ENCODE results near the gene S100A1.
A peak's percentile ranks its signal among the peaks of the same experiment; 100 is the strongest.

The S100A1 gene

DNA sequence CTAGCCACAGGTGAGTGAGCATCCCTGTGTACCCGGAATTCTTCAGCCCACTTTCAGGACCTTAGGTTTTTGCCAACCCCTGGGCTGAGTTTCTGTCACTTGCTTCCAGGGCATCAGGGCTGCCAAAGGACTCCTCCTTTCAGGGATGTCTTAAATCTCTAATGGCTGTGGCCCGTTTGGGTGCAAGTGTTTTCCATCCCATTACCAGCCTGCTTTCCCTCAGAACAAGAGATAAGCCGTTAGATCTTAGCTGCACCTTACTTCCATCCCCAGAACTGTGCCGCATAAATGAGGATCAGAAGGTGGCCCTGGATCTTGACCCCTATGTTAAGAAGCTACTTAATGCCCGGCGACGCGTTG is 30.9 kb downstream of the S100A1 start:
- Histone ChIP-seq H3K4me3 (ENCODE audit: low read length) (peak overlapping the region; percentile 89), H3K4me2 (ENCODE audit: low read length) (peak overlapping the region; percentile 76), H3K9me2 (replicated peaks; ENCODE audit: control insufficient read depth, low read length) (no peaks in the 10 kb centered on the region), H3K4me1 (ENCODE audit: control insufficient read depth, low read length) (peaks cover 17% of the 10 kb centered on the region), H3K79me2 (ENCODE audit: control insufficient read depth, low read length) (peaks cover 14% of the 10 kb centered on the region), H3K9me3 (ENCODE audit: control insufficient read depth, insufficient read depth, low read length) (no peaks in the 10 kb centered on the region), H3F3A (ENCODE audit: control insufficient read depth, insufficient read depth) (peaks cover 45% of the 10 kb centered on the region), H3K27me3 (ENCODE audit: control insufficient read depth, low read length) (no peaks in the 10 kb centered on the region), H3K36me3 (ENCODE audit: control insufficient read depth, low read length) (peaks cover 38% of the 10 kb centered on the region), H4K20me1 (ENCODE audit: control insufficient read depth, insufficient read depth, low read depth, low read length) (no peaks in the 10 kb centered on the region), H3K27ac (ENCODE audit: low read depth, low read length) (peak overlapping the region; percentile 64)
- TF ChIP-seq EZH2phosphoT487 (IDR thresholded peaks at IDR 0.05; ENCODE audit: borderline replicate concordance, low read length): no peak
- TF ChIP-seq CTCF (IDR thresholded peaks at IDR 0.05; ENCODE audit: low read depth, low read length, poor library complexity, severe bottlenecking): no peak

GRCh38 chr1:153659656-153660055 is 31.4 kb downstream of the S100A1 start:
- Histone ChIP-seq H4K20me1 (ENCODE audit: control insufficient read depth, insufficient read depth, low read depth, low read length) (no peaks in the 10 kb centered on the region), H3K27me3 (ENCODE audit: control insufficient read depth, low read length) (no peaks in the 10 kb centered on the region), H3F3A (ENCODE audit: control insufficient read depth, insufficient read depth) (peaks cover 46% of the 10 kb centered on the region), H3K79me2 (ENCODE audit: control insufficient read depth, low read length) (peaks cover 14% of the 10 kb centered on the region), H3K4me3 (ENCODE audit: low read length) (peak overlapping the region; percentile 89), H3K4me1 (ENCODE audit: control insufficient read depth, low read length) (peaks cover 17% of the 10 kb centered on the region), H3K36me3 (ENCODE audit: control insufficient read depth, low read length) (peaks cover 43% of the 10 kb centered on the region), H3K9me2 (replicated peaks; ENCODE audit: control insufficient read depth, low read length) (no peaks in the 10 kb centered on the region), H3K9me3 (ENCODE audit: control insufficient read depth, insufficient read depth, low read length) (no peaks in the 10 kb centered on the region), H3K27ac (ENCODE audit: low read depth, low read length) (no peak overlapping the region), H3K4me2 (ENCODE audit: low read length) (peak overlapping the region; percentile 76)
- TF ChIP-seq CTCF (IDR thresholded peaks at IDR 0.05; ENCODE audit: low read depth, low read length, poor library complexity, severe bottlenecking): no peak
- TF ChIP-seq EZH2phosphoT487 (IDR thresholded peaks at IDR 0.05; ENCODE audit: borderline replicate concordance, low read length): no peak

DNA sequence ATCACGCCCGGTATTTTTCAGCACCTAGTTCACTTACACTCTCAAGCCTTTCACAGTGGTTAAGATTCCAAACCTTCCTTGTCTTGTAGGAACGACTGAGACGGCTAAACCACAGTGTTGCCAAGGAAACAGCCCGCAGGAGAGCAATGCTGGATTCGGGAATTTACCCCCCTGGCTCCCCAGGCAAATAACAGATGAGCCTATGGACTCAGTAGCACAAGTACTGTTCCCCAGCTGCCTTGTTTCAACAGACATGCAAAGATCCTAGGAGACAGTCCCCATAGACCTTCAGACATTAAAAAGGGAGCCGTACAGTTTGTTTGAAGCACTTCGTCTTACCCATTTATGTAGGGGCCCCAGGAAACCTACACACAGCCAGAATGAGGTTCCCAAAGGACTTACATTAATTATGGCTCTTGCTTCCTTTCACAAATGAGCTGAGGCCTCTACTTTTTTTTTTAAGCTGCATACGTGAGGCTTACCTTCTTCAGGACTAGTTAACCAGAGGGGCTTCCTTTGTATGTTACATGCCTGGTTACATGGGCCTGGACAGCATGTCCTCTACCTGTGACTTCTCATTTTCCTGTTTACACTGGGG is 33.0 kb downstream of the S100A1 start:
- no peaks in the 10 kb centered on the region for H4K20me1 ChIP-seq (ENCODE audit: control insufficient read depth, insufficient read depth, low read depth, low read length)
- TF ChIP-seq EZH2phosphoT487 (IDR thresholded peaks at IDR 0.05; ENCODE audit: borderline replicate concordance, low read length): no peak
- no peak for TF ChIP-seq CTCF (IDR thresholded peaks at IDR 0.05; ENCODE audit: low read depth, low read length, poor library complexity, severe bottlenecking)
- no peaks in the 10 kb centered on the region for H3K9me3 ChIP-seq (ENCODE audit: control insufficient read depth, insufficient read depth, low read length)
- H3K27ac ChIP-seq (ENCODE audit: low read depth, low read length): no peak overlapping the region
- no peaks in the 10 kb centered on the region for H3K27me3 ChIP-seq (ENCODE audit: control insufficient read depth, low read length)
- H3K36me3 ChIP-seq (ENCODE audit: control insufficient read depth, low read length): peaks cover 58% of the 10 kb centered on the region
- H3K79me2 ChIP-seq (ENCODE audit: control insufficient read depth, low read length): peaks cover 14% of the 10 kb centered on the region
- no peak overlapping the region for H3K4me3 ChIP-seq (ENCODE audit: low read length)
- peaks cover 55% of the 10 kb centered on the region for H3F3A ChIP-seq (ENCODE audit: control insufficient read depth, insufficient read depth)
- H3K9me2 ChIP-seq (replicated peaks; ENCODE audit: control insufficient read depth, low read length): no peaks in the 10 kb centered on the region
- H3K4me2 ChIP-seq (ENCODE audit: low read length): no peak overlapping the region
- peaks cover 17% of the 10 kb centered on the region for H3K4me1 ChIP-seq (ENCODE audit: control insufficient read depth, low read length)
